A172 (cell line): ENCODE measurements around the gene SLC12A8. TPM values are rescaled to one million over a fixed set of nuclear protein-coding genes. Genes with fewer than 3 reads are reported as not detected.

Experiments
- DNase-seq: peaks from one replicate; pipeline ENCODE4 v3.0.0-alpha.2; 2015; ENCODE audit warnings: low spot score
- total RNA-seq: library from RNA; depleted of rRNA; stranded (reverse); fragments of >200 nt; shearing (Covaris generic); gene quantifications from 2 replicates; pipeline ENCODE4 v1.2.3, GENCODE V29; 2014; rRNA removed

Gene SLC12A8
- 10.7 and 24.9 TPM in 2 replicates for total RNA-seq

- no peak for DNase-seq
Measured at GRCh38 chr3:125212509-125213363, at the start of gene SLC12A8. Gene SLC12A8 (minus strand): TSS chr3:125212748. CDS start chr3:125211349, 1,399 bp downstream.

- DNase-seq, result no peak
Measured at GRCh38 chr3:125262161-125262560, 49.6 kb upstream of the SLC12A8 start.

GRCh38 chr3:125261031-125261430 is 48.5 kb upstream of the SLC12A8 start:
- no peak for DNase-seq

GRCh38 chr3:125260158-125260557 is 47.6 kb upstream of the SLC12A8 start:
- DNase-seq, result no peak

GRCh38 chr3:125257536-125257935 is 45.0 kb upstream of the SLC12A8 start:
- no peak for DNase-seq

GRCh38 chr3:125256675-125257074 is 44.1 kb upstream of the SLC12A8 start:
- no peak for DNase-seq

- DNase-seq, result no peak
Measured at GRCh38 chr3:125250973-125251372, 38.4 kb upstream of the SLC12A8 start.

- no peak for DNase-seq
Measured at GRCh38 chr3:125246237-125246636, 33.7 kb upstream of the SLC12A8 start.

GRCh38 chr3:125245521-125245920 is 33.0 kb upstream of the SLC12A8 start:
- no peak for DNase-seq

GRCh38 chr3:125240496-125240895 is 27.9 kb upstream of the SLC12A8 start:
- no peak for DNase-seq

- no peak for DNase-seq
Measured at GRCh38 chr3:125239266-125239665, 26.7 kb upstream of the SLC12A8 start.

- DNase-seq, result no peak
Measured at GRCh38 chr3:125238759-125239158, 26.2 kb upstream of the SLC12A8 start.

- DNase-seq, result no peak
Measured at GRCh38 chr3:125236331-125236903, 23.9 kb upstream of the SLC12A8 start.

- peak; percentile 21 for DNase-seq
Measured at GRCh38 chr3:125234831-125235230, 22.3 kb upstream of the SLC12A8 start.

- no peak for DNase-seq
Measured at GRCh38 chr3:125232401-125232800, 19.9 kb upstream of the SLC12A8 start.

GRCh38 chr3:125231895-125232294 is 19.3 kb upstream of the SLC12A8 start:
- DNase-seq, result peak; percentile 89

- DNase-seq, result no peak
Measured at GRCh38 chr3:125229707-125230106, 17.2 kb upstream of the SLC12A8 start.

GRCh38 chr3:125229168-125229567 is 16.6 kb upstream of the SLC12A8 start:
- no peak for DNase-seq

- no peak for DNase-seq
Measured at GRCh38 chr3:125221831-125222230, 9.3 kb upstream of the SLC12A8 start.

GRCh38 chr3:125220727-125221429 is 8.3 kb upstream of the SLC12A8 start:
- no peak for DNase-seq

- DNase-seq, result no peak
Measured at GRCh38 chr3:125220183-125220582, 7.6 kb upstream of the SLC12A8 start.

- DNase-seq, result no peak
Measured at GRCh38 chr3:125219261-125219701, 6.7 kb upstream of the SLC12A8 start.

- DNase-seq, result peak; percentile 52
Measured at GRCh38 chr3:125214738-125215137, 2.2 kb upstream of the SLC12A8 start.
